ENCODE measurements around the gene KPNA3.

KPNA3 gene

GRCh38 chr13:49792550-49793324 is at the start of gene KPNA3:
Gene KPNA3 (minus strand): TSS chr13:49792682. CDS start chr13:49792506, 176 bp downstream.
- peak within 1 kb of the TSS; percentile 57 for H3K9ac ChIP-seq (ENCODE audit: low read length)
- H3K27ac ChIP-seq (ENCODE audit: low read depth, low read length): peak within 1 kb of the TSS; percentile 91
- no peaks in the 10 kb centered on the region for H3K27me3 ChIP-seq (ENCODE audit: control insufficient read depth, insufficient read depth, low read length)
- peaks cover 10% of the 10 kb centered on the region for H3K4me1 ChIP-seq (ENCODE audit: control insufficient read depth, insufficient read depth, low read length)
- H3K4me3 ChIP-seq (ENCODE audit: low read length): peak within 1 kb of the TSS; percentile 91
- no peaks in the 10 kb centered on the region for H3K36me3 ChIP-seq (ENCODE audit: control insufficient read depth, insufficient read depth, low read length)

GRCh38 chr13:49841964-49842363 is 49.5 kb upstream of the KPNA3 start:
- H3K9ac ChIP-seq (ENCODE audit: low read length): no peak overlapping the region
- H3K36me3 ChIP-seq (ENCODE audit: control insufficient read depth, insufficient read depth, low read length): no peaks in the 10 kb centered on the region
- no peak overlapping the region for H3K27ac ChIP-seq (ENCODE audit: low read depth, low read length)
- no peak overlapping the region for H3K4me3 ChIP-seq (ENCODE audit: low read length)
- no peaks in the 10 kb centered on the region for H3K4me1 ChIP-seq (ENCODE audit: control insufficient read depth, insufficient read depth, low read length)
- no peaks in the 10 kb centered on the region for H3K27me3 ChIP-seq (ENCODE audit: control insufficient read depth, insufficient read depth, low read length)

GRCh38 chr13:49840675-49841074 is 48.2 kb upstream of the KPNA3 start:
- Histone ChIP-seq H3K4me3 (ENCODE audit: low read length) (no peak overlapping the region), H3K9ac (ENCODE audit: low read length) (no peak overlapping the region), H3K27ac (ENCODE audit: low read depth, low read length) (no peak overlapping the region), H3K4me1 (ENCODE audit: control insufficient read depth, insufficient read depth, low read length) (no peaks in the 10 kb centered on the region), H3K36me3 (ENCODE audit: control insufficient read depth, insufficient read depth, low read length) (no peaks in the 10 kb centered on the region), H3K27me3 (ENCODE audit: control insufficient read depth, insufficient read depth, low read length) (no peaks in the 10 kb centered on the region)

- Histone ChIP-seq H3K9ac (ENCODE audit: low read length) (no peak overlapping the region), H3K27ac (ENCODE audit: low read depth, low read length) (no peak overlapping the region), H3K27me3 (ENCODE audit: control insufficient read depth, insufficient read depth, low read length) (no peaks in the 10 kb centered on the region), H3K4me3 (ENCODE audit: low read length) (no peak overlapping the region), H3K4me1 (ENCODE audit: control insufficient read depth, insufficient read depth, low read length) (no peaks in the 10 kb centered on the region), H3K36me3 (ENCODE audit: control insufficient read depth, insufficient read depth, low read length) (no peaks in the 10 kb centered on the region)
Measured at GRCh38 chr13:49840266-49840665, 47.8 kb upstream of the KPNA3 start.

- no peak overlapping the region for H3K9ac ChIP-seq (ENCODE audit: low read length)
- no peaks in the 10 kb centered on the region for H3K36me3 ChIP-seq (ENCODE audit: control insufficient read depth, insufficient read depth, low read length)
- no peak overlapping the region for H3K27ac ChIP-seq (ENCODE audit: low read depth, low read length)
- H3K27me3 ChIP-seq (ENCODE audit: control insufficient read depth, insufficient read depth, low read length): no peaks in the 10 kb centered on the region
- no peak overlapping the region for H3K4me3 ChIP-seq (ENCODE audit: low read length)
- no peaks in the 10 kb centered on the region for H3K4me1 ChIP-seq (ENCODE audit: control insufficient read depth, insufficient read depth, low read length)
Measured at GRCh38 chr13:49838989-49839388, 46.5 kb upstream of the KPNA3 start.

- Histone ChIP-seq H3K27me3 (ENCODE audit: control insufficient read depth, insufficient read depth, low read length) (no peaks in the 10 kb centered on the region), H3K4me1 (ENCODE audit: control insufficient read depth, insufficient read depth, low read length) (no peaks in the 10 kb centered on the region), H3K9ac (ENCODE audit: low read length) (no peak overlapping the region), H3K36me3 (ENCODE audit: control insufficient read depth, insufficient read depth, low read length) (no peaks in the 10 kb centered on the region), H3K4me3 (ENCODE audit: low read length) (no peak overlapping the region), H3K27ac (ENCODE audit: low read depth, low read length) (no peak overlapping the region)
Measured at GRCh38 chr13:49836516-49836915, 44.0 kb upstream of the KPNA3 start.

GRCh38 chr13:49833402-49833801 is 40.9 kb upstream of the KPNA3 start:
- H3K36me3 ChIP-seq (ENCODE audit: control insufficient read depth, insufficient read depth, low read length): no peaks in the 10 kb centered on the region
- no peak overlapping the region for H3K27ac ChIP-seq (ENCODE audit: low read depth, low read length)
- H3K27me3 ChIP-seq (ENCODE audit: control insufficient read depth, insufficient read depth, low read length): no peaks in the 10 kb centered on the region
- no peak overlapping the region for H3K9ac ChIP-seq (ENCODE audit: low read length)
- no peak overlapping the region for H3K4me3 ChIP-seq (ENCODE audit: low read length)
- H3K4me1 ChIP-seq (ENCODE audit: control insufficient read depth, insufficient read depth, low read length): no peaks in the 10 kb centered on the region

GRCh38 chr13:49831455-49831854 is 39.0 kb upstream of the KPNA3 start:
- Histone ChIP-seq H3K27ac (ENCODE audit: low read depth, low read length) (no peak overlapping the region), H3K27me3 (ENCODE audit: control insufficient read depth, insufficient read depth, low read length) (no peaks in the 10 kb centered on the region), H3K9ac (ENCODE audit: low read length) (no peak overlapping the region), H3K4me3 (ENCODE audit: low read length) (no peak overlapping the region), H3K4me1 (ENCODE audit: control insufficient read depth, insufficient read depth, low read length) (no peaks in the 10 kb centered on the region), H3K36me3 (ENCODE audit: control insufficient read depth, insufficient read depth, low read length) (no peaks in the 10 kb centered on the region)

GRCh38 chr13:49830721-49831120 is 38.2 kb upstream of the KPNA3 start:
- no peaks in the 10 kb centered on the region for H3K27me3 ChIP-seq (ENCODE audit: control insufficient read depth, insufficient read depth, low read length)
- no peaks in the 10 kb centered on the region for H3K36me3 ChIP-seq (ENCODE audit: control insufficient read depth, insufficient read depth, low read length)
- no peaks in the 10 kb centered on the region for H3K4me1 ChIP-seq (ENCODE audit: control insufficient read depth, insufficient read depth, low read length)
- H3K9ac ChIP-seq (ENCODE audit: low read length): no peak overlapping the region
- no peak overlapping the region for H3K4me3 ChIP-seq (ENCODE audit: low read length)
- no peak overlapping the region for H3K27ac ChIP-seq (ENCODE audit: low read depth, low read length)

- no peak overlapping the region for H3K27ac ChIP-seq (ENCODE audit: low read depth, low read length)
- no peak overlapping the region for H3K4me3 ChIP-seq (ENCODE audit: low read length)
- H3K9ac ChIP-seq (ENCODE audit: low read length): no peak overlapping the region
- H3K36me3 ChIP-seq (ENCODE audit: control insufficient read depth, insufficient read depth, low read length): no peaks in the 10 kb centered on the region
- H3K4me1 ChIP-seq (ENCODE audit: control insufficient read depth, insufficient read depth, low read length): no peaks in the 10 kb centered on the region
- H3K27me3 ChIP-seq (ENCODE audit: control insufficient read depth, insufficient read depth, low read length): no peaks in the 10 kb centered on the region
Measured at GRCh38 chr13:49829715-49830114, 37.2 kb upstream of the KPNA3 start.

- Histone ChIP-seq H3K36me3 (ENCODE audit: control insufficient read depth, insufficient read depth, low read length) (no peaks in the 10 kb centered on the region), H3K9ac (ENCODE audit: low read length) (no peak overlapping the region), H3K27ac (ENCODE audit: low read depth, low read length) (no peak overlapping the region), H3K27me3 (ENCODE audit: control insufficient read depth, insufficient read depth, low read length) (no peaks in the 10 kb centered on the region), H3K4me1 (ENCODE audit: control insufficient read depth, insufficient read depth, low read length) (no peaks in the 10 kb centered on the region), H3K4me3 (ENCODE audit: low read length) (no peak overlapping the region)
Measured at GRCh38 chr13:49828453-49828852, 36.0 kb upstream of the KPNA3 start.

GRCh38 chr13:49827891-49828290 is 35.4 kb upstream of the KPNA3 start:
- Histone ChIP-seq H3K36me3 (ENCODE audit: control insufficient read depth, insufficient read depth, low read length) (no peaks in the 10 kb centered on the region), H3K4me3 (ENCODE audit: low read length) (no peak overlapping the region), H3K9ac (ENCODE audit: low read length) (no peak overlapping the region), H3K27ac (ENCODE audit: low read depth, low read length) (no peak overlapping the region), H3K4me1 (ENCODE audit: control insufficient read depth, insufficient read depth, low read length) (no peaks in the 10 kb centered on the region), H3K27me3 (ENCODE audit: control insufficient read depth, insufficient read depth, low read length) (no peaks in the 10 kb centered on the region)

- Histone ChIP-seq H3K27me3 (ENCODE audit: control insufficient read depth, insufficient read depth, low read length) (no peaks in the 10 kb centered on the region), H3K9ac (ENCODE audit: low read length) (no peak overlapping the region), H3K4me1 (ENCODE audit: control insufficient read depth, insufficient read depth, low read length) (no peaks in the 10 kb centered on the region), H3K4me3 (ENCODE audit: low read length) (no peak overlapping the region), H3K36me3 (ENCODE audit: control insufficient read depth, insufficient read depth, low read length) (no peaks in the 10 kb centered on the region), H3K27ac (ENCODE audit: low read depth, low read length) (no peak overlapping the region)
Measured at GRCh38 chr13:49827336-49827735, 34.9 kb upstream of the KPNA3 start.

Measured in rectal smooth muscle tissue (tissue), 1 donor.